Fibroblast of mammary gland (primary cell): ENCODE measurements around the gene SPATA20.

Experiments used
- DNase-seq: peaks from one replicate; pipeline ENCODE4 v3.0.0-alpha.2; 2010; ENCODE audit warnings: low read depth
- H3K4me3 ChIP-seq: 2 replicates; pipeline ENCODE4 v1.5.1; 2011; ENCODE audit warnings: low read depth, mild to moderate bottlenecking, low read length, moderate library complexity; ENCODE audit not compliant: control insufficient read depth
- CTCF ChIP-seq: conservative IDR thresholded peaks from 2 replicates; pipeline ENCODE4 v1.5.1; 2011; ENCODE audit warnings: low read depth, low read length, inconsistent platforms; ENCODE audit not compliant: control insufficient read depth, insufficient read depth

The SPATA20 gene

GRCh38 chr17:50570528-50570927 is 23.6 kb downstream of the SPATA20 start:
- DNase-seq = no peak
- no peak overlapping the region for H3K4me3 ChIP-seq
- TF ChIP-seq CTCF = no peak

- no peak for DNase-seq
- H3K4me3 ChIP-seq = no peak overlapping the region
- no peak for TF ChIP-seq CTCF
Observed at GRCh38 chr17:50571681-50572080, 24.7 kb downstream of the SPATA20 start.

- H3K4me3 ChIP-seq = no peak overlapping the region
- no peak for DNase-seq
- TF ChIP-seq CTCF = no peak
Observed at GRCh38 chr17:50572541-50572940, 25.6 kb downstream of the SPATA20 start.

GRCh38 chr17:50573866-50574611 is 27.1 kb downstream of the SPATA20 start:
- TF ChIP-seq CTCF = no peak

GRCh38 chr17:50575581-50576210 is 28.7 kb downstream of the SPATA20 start:
- no peak for DNase-seq
- H3K4me3 ChIP-seq = no peak overlapping the region

More at GRCh38 chr17:50573866-50574611, 27.1 kb downstream of the SPATA20 start:
- H3K4me3 ChIP-seq = no peak overlapping the region
- no peak for DNase-seq

GRCh38 chr17:50576864-50577263 is 29.9 kb downstream of the SPATA20 start:
- no peak overlapping the region for H3K4me3 ChIP-seq
- no peak for DNase-seq
- TF ChIP-seq CTCF = no peak

More at GRCh38 chr17:50575581-50576210, 28.7 kb downstream of the SPATA20 start:
- TF ChIP-seq CTCF = no peak
